NK-92 treated with Interleukin-12 subunit alpha and Interleukin-12 subunit beta, amount 100 ng/mL, for 24 hours (cell line): ENCODE measurements around the gene STK17A.
A peak's percentile ranks its signal among the peaks of the same experiment; 100 is the strongest.

ENCODE experiments used
- DNase-seq: peaks from one replicate; lab custom pipeline; 2025; lab: John Stamatoyannopoulos, UW

Gene STK17A

DNA sequence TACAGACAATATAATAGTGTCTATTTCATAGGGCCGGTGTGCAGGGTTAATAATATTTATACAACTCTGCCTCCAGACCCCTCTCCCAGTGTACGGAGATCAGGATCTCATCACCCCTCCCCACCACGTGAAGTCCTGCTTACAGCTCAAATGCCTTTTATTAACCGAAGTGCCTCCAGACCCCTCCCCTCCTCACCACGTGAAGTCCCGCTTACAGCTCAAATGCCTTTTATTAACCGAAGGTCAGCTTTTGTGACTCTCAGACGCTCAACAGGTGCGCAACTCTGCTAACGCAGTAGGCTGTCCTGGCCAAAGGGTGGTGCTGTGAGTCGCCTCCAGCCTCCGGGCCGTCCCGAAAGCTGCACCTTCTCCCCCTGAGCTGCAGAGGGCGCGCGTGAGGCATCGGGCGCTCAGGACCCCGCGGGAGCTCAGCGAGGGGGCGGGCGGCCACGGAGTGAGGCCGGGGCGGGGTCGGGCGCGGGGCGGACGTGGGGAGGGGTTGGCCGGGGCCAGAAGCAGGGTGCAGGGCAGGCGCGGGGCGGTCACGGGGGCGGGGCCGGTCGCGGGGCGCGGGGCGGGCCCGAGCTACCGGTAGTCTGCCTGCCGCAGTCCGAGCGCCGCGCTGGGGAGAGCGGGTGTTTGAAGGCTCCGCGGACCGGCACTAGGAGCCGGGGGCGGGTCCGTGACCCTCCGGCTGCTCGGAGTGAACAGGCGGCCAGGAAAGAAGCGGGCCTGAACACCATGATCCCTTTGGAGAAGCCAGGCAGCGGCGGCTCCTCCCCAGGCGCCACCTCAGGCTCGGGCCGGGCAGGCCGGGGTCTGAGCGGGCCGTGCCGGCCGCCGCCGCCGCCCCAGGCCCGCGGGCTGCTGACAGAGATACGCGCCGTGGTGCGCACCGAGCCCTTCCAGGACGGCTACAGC, at the start of gene STK17A:
Gene STK17A (plus strand): TSS at position 606 of the 921 bp plus-strand sequence. CDS start 136 bp downstream, at position 742.
- peak; percentile 81 for DNase-seq

- no peak for DNase-seq
These were observed 49.0 kb upstream of the STK17A start for GRCh38 chr7:43533801-43534479.

- no peak for DNase-seq
These were observed 47.9 kb upstream of the STK17A start for GRCh38 chr7:43535031-43535451.

DNA sequence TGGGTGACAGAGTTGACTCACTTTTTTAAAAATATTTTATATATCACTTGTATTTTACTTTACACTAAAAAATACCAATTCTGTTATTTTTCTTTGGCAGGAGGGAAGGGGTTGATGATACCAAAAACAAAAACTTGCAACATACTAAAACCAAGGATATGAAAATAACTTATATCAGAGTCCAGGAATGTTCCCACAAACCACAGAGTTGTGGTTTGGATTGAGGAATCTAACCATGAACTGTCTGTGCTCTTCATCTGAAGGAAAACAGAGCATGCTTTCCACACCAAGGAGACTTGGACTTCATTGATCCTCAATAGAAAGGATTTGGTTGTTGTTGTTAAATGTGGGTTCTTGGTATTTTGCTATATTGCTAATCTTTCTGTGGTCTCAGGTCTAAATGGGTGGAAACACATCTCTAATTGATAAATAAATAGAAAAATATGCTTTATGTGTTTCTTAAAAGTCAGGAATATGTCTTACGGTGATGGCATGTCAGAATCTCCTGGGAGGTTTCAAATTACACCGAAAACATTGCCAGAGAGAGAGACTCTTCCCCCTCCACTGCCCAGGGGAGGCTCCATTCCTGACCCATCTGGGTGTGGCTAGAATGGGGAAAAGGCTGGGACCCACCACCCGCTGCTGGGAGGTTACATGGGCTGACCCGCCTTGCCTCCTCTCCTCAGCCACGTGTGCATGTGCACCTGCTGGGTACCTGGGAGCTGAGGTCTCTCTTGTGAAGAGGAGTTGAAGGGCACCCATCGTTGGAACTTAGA, 46.9 kb upstream of the STK17A start:
- DNase-seq = no peak

DNA sequence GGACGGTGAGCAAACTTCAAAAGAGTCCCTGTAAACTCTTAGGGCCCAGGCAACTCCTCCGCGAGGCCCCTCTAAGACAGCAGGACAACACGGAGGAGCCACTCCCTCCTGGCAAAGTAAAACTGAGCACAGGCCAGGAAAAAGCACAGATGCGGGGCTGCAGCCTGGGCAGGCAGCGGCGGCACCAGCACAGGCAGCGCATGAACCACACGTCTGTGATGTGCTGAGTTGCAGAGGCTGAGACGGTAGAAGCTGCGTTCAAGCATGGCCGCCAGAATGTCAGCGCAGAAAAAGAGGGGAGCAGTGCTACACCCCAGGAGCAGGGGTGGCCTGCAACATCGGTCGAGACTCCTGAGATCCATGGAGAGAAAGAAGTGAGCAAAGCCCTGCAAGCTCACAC, 46.1 kb upstream of the STK17A start:
- no peak for DNase-seq

- DNase-seq = no peak
These were observed 45.0 kb upstream of the STK17A start for GRCh38 chr7:43537765-43538403.

DNA sequence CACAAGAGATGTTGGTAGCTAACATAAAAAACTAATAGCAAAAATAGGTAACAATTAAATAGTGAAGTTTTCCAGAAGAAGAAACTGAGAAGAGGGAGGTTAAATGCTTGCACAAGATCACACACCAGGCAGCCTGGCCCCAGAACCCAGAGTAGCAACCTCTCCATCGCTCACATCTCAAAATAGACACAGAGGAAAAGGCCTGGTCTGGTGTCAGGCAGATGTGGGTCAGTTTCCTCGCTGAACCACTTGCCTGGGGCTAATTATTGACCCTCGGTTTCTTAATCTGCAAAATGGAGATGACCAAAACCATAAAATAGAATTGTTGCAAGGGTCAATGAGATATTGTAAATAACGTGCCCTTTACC, 44.5 kb upstream of the STK17A start:
- DNase-seq = no peak

GRCh38 chr7:43540471-43540870, 42.4 kb upstream of the STK17A start:
- no peak for DNase-seq

DNA sequence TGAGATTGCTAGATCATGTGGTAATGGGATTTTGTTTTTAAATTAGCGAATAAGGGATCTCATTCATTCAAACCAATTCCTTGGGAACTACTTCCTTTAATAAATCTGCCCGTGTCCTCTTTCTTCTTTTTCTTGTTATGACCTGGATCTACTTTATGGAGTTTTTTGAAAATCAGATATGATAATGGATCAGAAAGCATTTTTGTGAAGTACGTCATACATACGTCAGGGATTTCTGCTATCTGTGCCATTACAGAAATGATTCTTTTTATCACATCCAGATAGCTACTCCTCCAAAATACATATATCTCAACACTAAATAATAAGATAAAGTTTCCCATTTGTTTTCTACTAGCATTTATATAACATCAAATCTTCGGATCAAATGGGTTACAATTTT, 40.2 kb upstream of the STK17A start:
- no peak for DNase-seq

GRCh38 chr7:43546231-43546630, 36.7 kb upstream of the STK17A start:
- no peak for DNase-seq

DNA sequence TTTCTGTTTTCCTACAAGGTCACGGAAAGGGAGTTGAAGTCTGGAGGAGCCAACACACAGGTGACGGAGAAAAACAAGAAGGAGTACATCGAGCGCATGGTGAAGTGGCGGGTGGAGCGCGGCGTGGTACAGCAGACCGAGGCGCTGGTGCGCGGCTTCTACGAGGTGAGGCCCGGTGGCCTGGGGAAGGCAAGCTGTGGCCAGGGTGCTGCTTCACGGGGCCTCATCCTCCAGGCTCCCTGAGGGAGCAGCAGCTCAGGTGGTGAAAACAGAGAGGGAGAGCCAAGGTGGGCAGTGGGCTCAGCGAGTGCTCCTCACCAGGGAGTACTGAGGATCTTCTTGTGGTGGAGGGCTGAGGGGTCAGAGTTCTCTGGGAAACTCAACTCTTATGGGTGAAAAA, 32.5 kb upstream of the STK17A start:
- no peak for DNase-seq

GRCh38 chr7:43552122-43552521, 30.8 kb upstream of the STK17A start:
- DNase-seq = no peak

- DNase-seq = no peak
These were observed 28.9 kb upstream of the STK17A start for GRCh38 chr7:43553999-43554398.

DNA sequence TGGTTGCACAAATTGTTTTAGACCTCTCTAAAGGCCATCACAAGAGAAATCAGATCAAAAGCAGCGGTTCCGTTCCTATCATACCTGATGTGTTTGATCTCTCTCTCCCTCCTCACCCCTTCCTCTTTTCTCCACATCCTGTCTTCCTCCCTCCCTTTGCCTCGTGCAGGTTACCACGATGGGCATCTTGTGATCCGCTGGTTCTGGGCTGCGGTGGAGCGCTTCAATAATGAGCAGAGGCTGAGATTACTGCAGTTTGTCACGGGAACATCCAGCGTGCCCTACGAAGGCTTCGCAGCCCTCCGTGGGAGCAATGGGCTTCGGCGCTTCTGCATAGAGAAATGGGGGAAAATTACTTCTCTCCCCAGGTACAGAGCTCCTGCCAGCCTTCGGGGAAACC, 28.5 kb upstream of the STK17A start:
- no peak for DNase-seq

- no peak for DNase-seq
These were observed 24.9 kb upstream of the STK17A start for GRCh38 chr7:43557831-43558495.

DNA sequence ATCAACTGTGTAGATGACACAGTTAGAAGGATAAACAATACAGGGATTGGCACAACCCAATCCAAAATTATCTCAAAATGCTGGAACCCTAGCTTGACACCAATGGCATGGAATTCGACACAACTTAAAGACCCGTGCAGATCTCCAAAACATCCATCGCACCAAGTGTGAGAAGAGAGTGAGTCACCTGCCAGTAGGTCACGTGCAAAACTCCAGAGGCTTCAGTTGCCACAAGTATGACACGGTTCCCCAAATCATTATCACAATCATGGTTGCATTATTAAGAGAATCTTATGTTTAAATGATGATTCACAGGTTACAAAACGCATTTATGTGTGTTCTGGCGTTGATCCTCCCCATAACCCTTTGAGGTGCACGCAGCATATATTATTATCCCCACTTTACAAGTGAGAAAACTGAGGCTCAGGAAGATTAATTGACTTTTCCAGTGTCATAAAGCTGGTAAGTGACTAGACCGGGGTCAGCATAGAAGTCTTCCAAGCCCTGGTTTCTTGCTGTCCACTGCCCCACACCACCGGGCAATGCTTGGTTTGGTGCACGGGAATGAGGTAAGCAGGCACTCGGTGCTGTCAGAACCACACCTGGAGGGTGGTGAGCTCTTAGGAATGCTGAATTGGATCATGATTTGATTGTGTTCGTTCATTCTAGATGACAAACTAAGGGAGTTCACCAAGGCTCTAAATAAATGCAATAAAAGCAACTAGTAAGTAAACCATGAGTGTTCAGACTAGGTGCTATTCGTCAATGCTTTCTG, 23.6 kb upstream of the STK17A start:
- DNase-seq = no peak

DNA sequence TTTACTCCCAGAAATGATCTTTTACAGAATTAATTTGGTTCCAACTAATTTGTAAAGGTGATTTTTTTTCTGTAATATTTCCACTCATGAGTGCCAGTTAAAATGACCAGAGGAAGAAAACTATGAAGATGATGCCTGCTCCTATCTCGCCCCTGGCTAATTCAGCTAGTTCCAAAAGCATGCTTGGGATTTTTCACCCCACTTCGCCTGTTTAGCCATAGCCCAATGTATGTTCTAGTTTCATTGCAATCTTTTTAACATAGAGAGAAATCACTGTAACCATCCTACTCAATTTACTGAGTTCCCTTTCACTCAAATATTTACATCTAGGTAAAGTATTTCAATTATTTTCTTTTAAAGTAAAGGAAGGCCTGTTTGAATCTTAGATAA, 23.0 kb upstream of the STK17A start:
- DNase-seq = no peak

DNA sequence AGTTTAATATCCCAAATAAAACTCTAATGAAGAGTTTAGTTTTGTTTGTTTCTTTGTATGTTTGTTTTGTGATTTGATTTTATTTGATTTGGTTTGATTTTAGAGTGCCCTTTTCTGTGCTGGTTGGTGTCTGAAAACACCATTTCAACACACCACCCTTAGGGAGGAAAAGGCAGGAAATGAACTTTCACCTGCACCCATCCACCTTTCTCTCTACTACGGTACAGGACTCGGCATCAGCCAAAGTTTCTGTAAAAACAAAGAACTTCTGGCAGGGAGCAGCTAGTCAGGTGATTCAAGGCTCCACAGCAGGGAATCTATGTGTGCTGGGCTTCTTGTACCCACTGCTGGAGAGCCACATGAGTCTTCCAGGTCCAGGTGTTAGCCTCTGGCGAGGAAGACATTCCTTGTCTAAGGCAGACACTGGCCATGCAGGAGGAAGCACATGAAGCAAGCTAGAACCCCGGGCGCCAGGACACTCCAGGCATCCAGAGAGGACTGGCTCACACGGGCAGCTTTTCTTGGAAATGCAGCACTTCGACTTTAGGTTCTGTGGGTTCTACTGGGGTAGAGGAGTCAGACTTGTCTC, 22.1 kb upstream of the STK17A start:
- DNase-seq = no peak

- DNase-seq = no peak
These were observed 20.5 kb upstream of the STK17A start for GRCh38 chr7:43562383-43562782.

- DNase-seq = no peak
These were observed 17.1 kb upstream of the STK17A start for GRCh38 chr7:43565786-43566185.
